ENCODE data around the gene FAM43A.

The FAM43A gene

DNA sequence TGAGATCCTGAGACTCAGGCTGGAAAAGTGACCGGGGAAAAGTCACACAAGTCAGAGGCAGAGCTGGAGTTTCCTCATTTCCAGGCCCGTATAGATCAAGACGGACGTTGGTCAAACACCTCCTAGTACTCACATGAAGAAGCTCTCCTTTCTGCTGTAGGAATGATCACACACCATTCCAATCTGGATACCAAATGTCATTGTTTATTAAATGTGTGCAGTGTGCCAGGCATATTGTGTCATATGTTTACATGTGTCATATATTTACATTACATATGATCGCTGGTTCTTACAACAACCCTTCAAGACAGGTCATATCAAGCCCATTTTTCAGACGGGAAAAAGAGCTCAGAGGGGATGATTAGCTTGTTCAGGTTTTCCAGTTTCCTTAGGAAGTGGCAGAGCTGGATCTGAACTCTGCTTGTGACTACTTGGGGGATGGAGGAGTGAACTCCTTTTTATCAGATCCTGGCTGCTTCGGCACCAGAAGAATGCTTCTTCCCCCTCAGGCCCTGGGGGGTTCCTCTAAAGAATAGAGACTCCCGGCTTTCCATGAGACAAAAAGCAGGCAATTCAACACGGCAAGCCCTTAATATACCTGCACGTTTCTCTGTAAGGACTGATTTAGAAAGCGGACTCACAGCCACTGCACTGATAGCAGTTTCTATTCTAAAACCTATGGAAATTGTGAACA lies 41.9 kb downstream of the FAM43A start:
- Histone ChIP-seq H3K36me3 (replicated peaks) (no peaks in the 10 kb centered on the region), H3K4me3 (no peak overlapping the region), H3K4me1 (peaks cover 18% of the 10 kb centered on the region), H3K9me3 (0 out of 2 replicates have a peak, but pooled peaks cover 4% of the 10 kb centered on the region), H3K27me3 (ENCODE audit: low read depth) (no peaks in the 10 kb centered on the region)
- DNase-seq (ENCODE audit: low spot score in 2 of 2): no peak
- in situ Hi-C loops (cut with MboI; ENCODE audit: low sequenced_read_pairs): no loop called here

DNA sequence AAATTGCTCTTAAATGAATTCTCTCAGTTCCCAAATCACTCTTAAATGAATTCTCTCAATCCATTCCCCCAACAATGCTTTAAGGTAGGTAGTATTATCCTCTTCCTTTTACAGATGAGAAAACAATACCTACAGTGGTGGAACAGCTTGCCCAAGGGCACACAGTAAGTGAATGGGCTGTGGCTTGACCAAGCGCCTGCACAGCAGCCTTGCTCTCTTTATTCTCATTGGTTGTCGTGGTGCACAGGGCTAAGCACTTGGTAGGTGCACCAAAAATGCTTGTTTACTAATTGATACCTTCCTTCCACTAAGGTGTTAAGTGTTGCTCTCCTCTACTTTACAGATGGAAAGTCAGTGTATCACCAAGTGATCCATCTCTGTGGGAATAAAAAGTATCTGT lies 43.3 kb downstream of the FAM43A start:
- Histone ChIP-seq H3K4me3 (no peak overlapping the region), H3K9me3 (0 out of 2 replicates have a peak, but pooled peaks cover 4% of the 10 kb centered on the region), H3K4me1 (peaks cover 8% of the 10 kb centered on the region), H3K36me3 (replicated peaks) (no peaks in the 10 kb centered on the region), H3K27me3 (ENCODE audit: low read depth) (0 out of 2 replicates have a peak, but pooled peaks cover 2% of the 10 kb centered on the region)
- in situ Hi-C loops (cut with MboI; ENCODE audit: low sequenced_read_pairs): no loop called here
- no peak for DNase-seq (ENCODE audit: low spot score in 2 of 2)

DNA sequence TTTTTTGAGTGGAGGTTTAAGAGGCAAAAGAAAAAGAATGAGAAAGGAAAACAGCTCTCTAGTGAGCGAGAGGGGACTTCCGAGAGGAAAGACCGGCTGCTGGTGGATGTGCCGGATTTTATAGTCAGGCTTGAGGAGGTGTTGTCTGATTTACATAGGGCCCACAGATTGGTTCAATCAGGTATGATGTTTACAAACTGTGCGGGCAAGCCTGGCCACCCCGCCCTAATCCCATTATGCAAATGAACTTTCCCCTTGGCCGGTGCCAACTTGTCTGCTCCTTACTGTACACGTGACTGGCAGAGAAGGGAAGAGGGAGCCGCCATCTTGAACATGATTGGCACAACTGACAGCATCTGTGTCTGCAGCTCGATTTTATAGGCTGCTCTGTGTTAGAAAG lies 44.7 kb downstream of the FAM43A start:
- Histone ChIP-seq H3K4me1 (peaks cover 8% of the 10 kb centered on the region), H3K4me3 (no peak overlapping the region), H3K9me3 (0 out of 2 replicates have a peak, but pooled peaks cover 6% of the 10 kb centered on the region), H3K27me3 (ENCODE audit: low read depth) (0 out of 2 replicates have a peak, but pooled peaks cover 6% of the 10 kb centered on the region), H3K36me3 (replicated peaks) (no peaks in the 10 kb centered on the region)
- DNase-seq (ENCODE audit: low spot score in 2 of 2): peak; percentile 36 to 71
- in situ Hi-C loops (cut with MboI; ENCODE audit: low sequenced_read_pairs): no loop called here

DNA sequence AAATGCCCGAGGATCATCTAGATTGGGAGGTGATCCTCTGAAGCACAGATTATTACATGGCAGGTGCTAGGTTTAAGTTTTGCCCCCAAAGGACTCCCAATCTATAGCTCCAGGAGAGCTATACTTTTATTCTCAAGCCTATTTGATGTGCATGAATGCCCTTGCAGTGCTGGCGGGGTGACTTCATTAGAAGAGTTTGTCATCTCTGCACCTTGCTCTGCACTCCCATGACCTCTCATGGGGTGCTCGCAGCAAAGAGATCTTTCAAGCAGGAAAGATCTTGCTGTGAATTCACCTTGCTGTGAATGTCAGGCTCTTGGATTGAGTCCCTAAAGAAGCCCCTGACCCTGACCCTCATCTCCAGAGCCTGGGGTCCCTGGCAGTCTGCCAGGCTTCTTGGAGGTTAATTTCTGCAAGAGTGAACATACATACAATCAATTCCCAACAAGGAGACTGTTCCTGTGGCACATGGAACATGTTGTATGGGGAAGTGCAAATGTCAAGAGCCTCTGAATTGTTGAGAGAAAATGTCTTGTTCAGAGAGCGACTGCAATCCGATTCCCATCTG lies 45.9 kb downstream of the FAM43A start:
- Histone ChIP-seq H3K36me3 (replicated peaks) (no peaks in the 10 kb centered on the region), H3K4me3 (no peak overlapping the region), H3K27me3 (ENCODE audit: low read depth) (peaks cover 14% of the 10 kb centered on the region; the same call in 1 of the 2 replicates), H3K4me1 (peaks cover 8% of the 10 kb centered on the region), H3K9me3 (0 out of 2 replicates have a peak, but pooled peaks cover 6% of the 10 kb centered on the region)
- in situ Hi-C loops (cut with MboI; ENCODE audit: low sequenced_read_pairs): no loop called here
- DNase-seq (ENCODE audit: low spot score in 2 of 2): no peak

DNA sequence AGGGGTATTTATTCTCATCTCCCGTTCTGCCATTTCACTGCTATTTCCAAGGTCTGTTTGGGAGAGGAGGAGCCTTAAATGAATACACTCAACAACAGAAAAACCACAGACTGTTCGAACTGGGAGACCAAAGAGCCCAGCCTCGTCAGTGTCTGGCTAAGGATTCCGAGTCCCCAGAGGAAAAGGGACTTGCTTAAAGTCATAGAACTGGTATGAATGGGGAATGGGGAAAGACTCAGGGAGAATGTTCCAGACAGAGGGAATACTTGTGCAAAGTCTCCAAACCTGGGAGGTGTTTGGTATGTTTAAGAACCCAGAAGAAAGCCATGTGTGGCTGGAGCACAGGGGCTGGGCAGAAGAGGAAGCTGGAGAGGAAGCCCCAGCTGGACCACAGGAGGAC lies 46.9 kb downstream of the FAM43A start:
- Histone ChIP-seq H3K4me3 (no peak overlapping the region), H3K27me3 (ENCODE audit: low read depth) (peaks cover 24% of the 10 kb centered on the region), H3K4me1 (peaks cover 8% of the 10 kb centered on the region), H3K36me3 (replicated peaks) (no peaks in the 10 kb centered on the region), H3K9me3 (0 out of 2 replicates have a peak, but pooled peaks cover 6% of the 10 kb centered on the region)
- no peak for DNase-seq (ENCODE audit: low spot score in 2 of 2)
- in situ Hi-C loops (cut with MboI; ENCODE audit: low sequenced_read_pairs): no loop called here

DNA sequence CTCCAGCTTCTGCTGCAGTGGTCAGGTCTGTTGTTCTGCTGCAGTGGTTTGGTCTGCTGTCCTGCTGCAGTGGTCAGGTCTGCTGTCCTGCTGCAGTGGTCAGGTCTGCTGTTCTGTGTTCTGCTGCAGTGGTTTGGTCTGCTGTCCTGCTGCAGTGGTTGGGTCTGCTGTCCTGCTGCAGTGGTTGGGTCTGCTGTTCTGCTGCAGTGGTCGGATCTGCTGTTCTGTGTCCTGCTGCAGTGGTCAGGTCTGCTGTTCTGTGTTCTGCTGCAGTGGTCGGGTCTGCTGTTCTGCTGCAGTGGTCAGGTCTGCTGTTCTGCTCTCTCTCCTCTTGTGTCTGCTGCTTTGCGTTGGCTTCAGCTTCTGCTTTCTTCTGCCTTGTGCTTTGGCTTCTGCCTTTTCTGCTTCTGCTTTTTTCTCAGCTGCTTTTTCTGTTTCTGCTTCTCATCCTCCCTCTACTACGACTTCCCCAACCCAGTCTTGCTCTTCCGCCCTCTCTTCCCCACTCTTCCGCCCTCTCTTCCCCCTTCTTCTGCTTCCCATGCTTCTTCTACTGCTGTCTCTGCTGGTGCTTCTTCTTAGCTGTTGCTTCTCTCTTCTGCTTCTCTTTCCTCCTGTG lies 50.7 kb downstream of the FAM43A start:
- no peaks in the 10 kb centered on the region for H3K36me3 ChIP-seq (replicated peaks)
- H3K4me1 ChIP-seq: no peaks in the 10 kb centered on the region
- in situ Hi-C loops (cut with MboI; ENCODE audit: low sequenced_read_pairs): no loop called here
- no peak for DNase-seq (ENCODE audit: low spot score in 2 of 2)
- H3K27me3 ChIP-seq (ENCODE audit: low read depth): peaks cover 30% of the 10 kb centered on the region
- H3K4me3 ChIP-seq: no peak overlapping the region
- H3K9me3 ChIP-seq: 0 out of 2 replicates have a peak, but pooled peaks cover 2% of the 10 kb centered on the region

DNA sequence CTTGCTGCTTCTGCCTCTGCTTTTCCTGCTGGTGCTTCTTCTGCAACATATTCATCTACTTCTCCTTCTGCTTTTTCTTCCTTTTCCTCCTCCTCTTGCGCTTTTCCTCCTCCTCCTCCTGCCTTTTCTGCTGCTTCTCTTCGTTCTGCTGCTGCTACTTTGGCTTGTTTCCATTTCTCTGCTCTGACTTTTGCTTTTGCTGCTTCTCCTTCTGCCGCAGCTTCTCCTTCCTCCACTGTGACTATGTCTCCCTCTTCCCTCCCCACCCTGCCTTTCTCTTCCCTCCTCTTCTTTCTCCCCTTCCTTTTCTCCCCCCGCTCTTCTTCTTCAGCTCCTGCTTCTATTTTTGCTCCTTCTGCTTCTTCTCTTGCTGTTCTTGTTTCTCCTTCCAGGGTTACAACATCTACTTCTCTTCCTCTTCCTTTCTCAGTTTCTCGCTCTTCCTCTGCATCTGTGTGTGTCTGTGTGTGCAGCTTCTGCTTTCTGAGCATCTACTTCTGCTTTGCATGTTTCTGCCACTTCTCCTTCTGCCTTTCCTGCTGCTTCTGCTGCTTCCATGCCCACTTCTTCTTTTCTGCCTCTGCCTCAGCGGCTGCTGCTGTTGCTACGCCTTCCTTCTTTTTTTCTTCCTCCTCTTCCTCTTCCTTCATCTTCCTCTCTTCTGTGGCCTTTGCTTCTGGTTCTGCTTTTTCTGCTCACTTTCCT lies 51.4 kb downstream of the FAM43A start:
- Histone ChIP-seq H3K9me3 (0 out of 2 replicates have a peak, but pooled peaks cover 2% of the 10 kb centered on the region), H3K27me3 (ENCODE audit: low read depth) (peaks cover 32% of the 10 kb centered on the region), H3K36me3 (replicated peaks) (no peaks in the 10 kb centered on the region), H3K4me3 (no peak overlapping the region), H3K4me1 (no peaks in the 10 kb centered on the region)
- in situ Hi-C loops (cut with MboI; ENCODE audit: low sequenced_read_pairs): no loop called here
- no peak for DNase-seq (ENCODE audit: low spot score in 2 of 2)
